ENCODE results near the gene XRCC2.

DNA sequence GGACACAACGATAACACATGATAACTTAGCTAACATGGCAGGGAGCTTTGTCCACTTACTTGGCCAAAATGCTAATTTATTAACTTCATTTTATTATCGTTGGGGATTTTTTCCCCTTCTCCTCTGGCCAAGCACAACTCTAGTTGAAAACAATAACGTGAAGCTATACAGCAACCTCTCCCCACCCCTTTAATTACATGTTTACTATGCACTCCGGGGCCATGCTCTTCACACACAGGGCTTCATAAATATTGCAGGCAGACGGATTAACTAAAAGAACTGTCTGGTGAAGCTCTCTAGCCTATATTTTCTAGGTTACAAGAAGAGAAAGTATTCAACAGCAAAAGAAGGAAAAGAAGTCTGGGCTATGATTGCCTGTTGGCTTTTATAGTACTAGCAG, 51.7 kb downstream of the XRCC2 start:
- TF ChIP-seq, protein P1, sequence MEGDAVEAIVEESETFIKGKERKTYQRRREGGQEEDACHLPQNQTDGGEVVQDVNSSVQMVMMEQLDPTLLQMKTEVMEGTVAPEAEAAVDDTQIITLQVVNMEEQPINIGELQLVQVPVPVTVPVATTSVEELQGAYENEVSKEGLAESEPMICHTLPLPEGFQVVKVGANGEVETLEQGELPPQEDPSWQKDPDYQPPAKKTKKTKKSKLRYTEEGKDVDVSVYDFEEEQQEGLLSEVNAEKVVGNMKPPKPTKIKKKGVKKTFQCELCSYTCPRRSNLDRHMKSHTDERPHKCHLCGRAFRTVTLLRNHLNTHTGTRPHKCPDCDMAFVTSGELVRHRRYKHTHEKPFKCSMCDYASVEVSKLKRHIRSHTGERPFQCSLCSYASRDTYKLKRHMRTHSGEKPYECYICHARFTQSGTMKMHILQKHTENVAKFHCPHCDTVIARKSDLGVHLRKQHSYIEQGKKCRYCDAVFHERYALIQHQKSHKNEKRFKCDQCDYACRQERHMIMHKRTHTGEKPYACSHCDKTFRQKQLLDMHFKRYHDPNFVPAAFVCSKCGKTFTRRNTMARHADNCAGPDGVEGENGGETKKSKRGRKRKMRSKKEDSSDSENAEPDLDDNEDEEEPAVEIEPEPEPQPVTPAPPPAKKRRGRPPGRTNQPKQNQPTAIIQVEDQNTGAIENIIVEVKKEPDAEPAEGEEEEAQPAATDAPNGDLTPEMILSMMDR (IDR thresholded peaks at IDR 0.05 in 4 of 5, conservative IDR thresholded peaks at IDR 0.05 in 1 of 5): no peak
- TF ChIP-seq POLR2A (IDR thresholded peaks at IDR 0.05): no peak
